Measurements from ENCODE around the gene RAB3GAP2.
"Not testable (repeated sequence)": the region's sequence is repeated elsewhere in the genome, so short reads cannot be mapped to it uniquely, and the experiment has no call there.

The RAB3GAP2 gene

DNA sequence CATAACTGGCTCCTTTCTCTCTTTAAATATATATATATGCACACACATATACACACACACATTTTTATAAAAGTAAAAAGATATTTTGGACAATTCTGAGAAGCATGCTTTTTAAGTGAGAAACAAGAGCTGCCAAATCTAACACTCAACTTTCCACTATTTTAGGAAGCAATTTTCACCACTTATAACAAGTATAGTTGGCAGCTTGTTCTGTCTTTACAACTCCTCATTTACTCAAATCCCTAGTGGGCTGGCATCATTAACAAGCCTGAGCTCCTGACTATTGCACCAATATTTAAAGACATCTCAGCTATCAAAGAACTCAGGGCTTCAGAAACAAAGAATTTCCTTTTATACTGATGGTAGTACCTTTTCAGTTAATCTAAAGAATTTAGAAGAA is 76.6 kb downstream of the RAB3GAP2 start:
- DNase-seq (ENCODE audit: low read depth) = no peak

DNA sequence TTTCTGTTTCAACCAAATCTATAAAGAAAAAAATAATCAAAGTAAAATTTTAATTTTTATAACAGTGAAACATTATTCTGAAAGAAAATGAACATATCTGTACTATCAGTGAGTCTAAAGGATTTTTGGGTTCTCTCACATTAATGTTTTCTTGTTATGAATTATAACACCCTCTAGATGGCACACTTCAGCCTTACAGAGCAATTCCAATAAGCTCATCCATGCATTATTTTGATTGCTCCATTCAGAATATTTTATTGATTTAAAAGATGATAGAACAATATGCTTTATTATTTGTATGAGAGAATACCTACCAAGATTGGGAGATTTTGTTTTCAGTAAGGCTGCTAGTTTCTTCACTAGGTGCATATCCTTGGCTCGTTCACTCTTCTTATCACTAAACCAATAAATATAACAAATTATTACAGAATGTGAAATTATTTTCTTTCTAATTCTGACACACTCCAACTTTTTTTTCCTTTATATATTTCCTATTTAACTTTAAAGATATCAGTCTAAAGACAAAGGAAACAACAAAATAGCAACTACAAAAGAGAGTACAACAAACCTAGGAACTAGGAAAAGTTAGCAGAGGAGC is 82.4 kb downstream of the RAB3GAP2 start:
- DNase-seq (ENCODE audit: low read depth) = no peak

DNA sequence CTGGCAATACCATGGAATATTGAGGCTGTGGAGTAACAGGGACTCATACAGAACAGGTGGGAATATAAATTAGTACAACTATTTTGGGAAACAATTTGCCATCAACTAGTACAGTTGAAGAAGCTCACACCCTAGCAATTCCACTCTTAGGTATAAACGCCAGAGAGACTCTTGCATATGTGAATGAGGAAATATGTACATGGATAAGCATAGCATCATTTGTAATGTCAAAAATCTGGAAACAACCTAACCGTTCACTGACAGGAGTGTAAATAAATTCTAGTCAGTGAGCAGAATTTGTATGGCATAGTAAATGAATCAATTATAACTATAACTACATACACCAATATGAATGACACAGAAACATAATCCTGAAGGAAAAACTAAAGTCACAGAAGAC is 83.7 kb downstream of the RAB3GAP2 start:
- DNase-seq (ENCODE audit: low read depth) = no peak

DNA sequence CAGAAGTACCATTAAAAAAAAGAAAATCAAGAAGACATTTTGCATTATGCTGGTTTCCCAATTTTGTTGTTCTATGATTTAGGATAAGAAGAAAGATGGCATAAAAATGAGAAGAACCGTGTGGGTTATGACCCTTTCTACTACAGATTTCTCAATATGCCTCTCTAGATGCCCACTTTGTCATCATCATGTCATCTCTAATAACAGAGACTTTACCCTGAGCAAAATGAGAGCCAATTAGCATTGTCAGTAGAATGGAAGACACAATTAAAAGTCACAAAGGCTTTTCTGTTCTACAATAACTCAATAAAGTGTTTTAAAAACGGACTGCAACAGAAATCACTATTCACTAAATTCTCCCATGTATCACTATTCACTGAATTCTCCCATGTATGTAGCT is 85.5 kb downstream of the RAB3GAP2 start:
- no peak for DNase-seq (ENCODE audit: low read depth)

DNA sequence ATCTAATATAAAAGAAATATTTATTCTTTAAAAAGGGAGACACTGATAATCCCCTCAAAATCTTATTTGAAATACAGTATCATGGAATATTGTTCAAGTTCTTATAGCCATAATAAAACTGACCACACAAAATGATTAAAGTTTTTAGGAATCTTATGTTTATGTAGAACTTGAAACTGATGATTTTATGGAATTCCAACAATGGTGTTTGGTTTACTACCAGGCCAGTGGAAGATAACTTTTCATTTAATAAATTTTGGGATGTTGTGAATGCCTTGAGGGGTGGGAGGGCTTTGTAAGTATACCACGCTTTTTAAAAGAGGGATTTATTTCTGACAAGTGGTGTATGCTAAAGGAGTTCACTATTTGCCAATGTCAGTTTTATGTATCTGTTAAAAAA is 87.7 kb downstream of the RAB3GAP2 start:
- no peak for DNase-seq (ENCODE audit: low read depth)

DNA sequence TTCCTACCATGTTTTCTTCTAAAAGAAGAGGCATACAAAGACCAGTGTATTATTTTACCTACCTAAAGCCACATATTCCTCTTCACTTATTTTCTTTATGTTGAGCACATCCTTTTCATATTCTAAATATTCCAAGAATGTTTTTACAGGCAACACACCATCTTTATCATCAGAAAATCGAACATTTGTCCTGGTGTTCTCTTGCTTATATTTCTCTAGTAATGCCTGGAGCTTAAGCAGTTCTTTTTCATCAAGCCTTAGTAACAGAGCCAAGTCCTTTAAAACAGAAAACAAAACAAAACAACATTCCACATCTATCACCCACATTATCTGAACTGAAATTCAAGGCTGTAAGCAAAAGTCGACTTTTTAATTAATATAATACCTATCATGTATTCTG is 89.6 kb downstream of the RAB3GAP2 start:
- DNase-seq (ENCODE audit: low read depth) = no peak

DNA sequence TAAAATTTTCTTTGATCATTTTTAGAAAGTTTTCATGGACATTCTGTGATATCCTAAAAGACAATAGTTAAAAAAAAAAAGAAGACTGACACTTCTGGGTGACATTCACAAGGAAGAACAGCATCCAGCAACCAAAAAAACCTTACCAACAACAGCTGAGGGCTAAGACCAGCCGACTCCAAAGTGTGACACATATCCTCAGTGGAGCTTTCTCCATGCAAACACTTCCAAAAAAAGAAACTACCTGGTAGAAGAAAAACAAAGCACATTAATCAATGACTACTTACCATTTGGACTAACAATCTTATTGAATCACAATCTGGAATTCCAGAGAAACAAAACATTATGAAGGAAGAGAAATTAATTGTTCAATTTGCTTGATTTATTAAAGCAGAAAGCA is 90.1 kb downstream of the RAB3GAP2 start:
- DNase-seq (ENCODE audit: low read depth) = no peak

DNA sequence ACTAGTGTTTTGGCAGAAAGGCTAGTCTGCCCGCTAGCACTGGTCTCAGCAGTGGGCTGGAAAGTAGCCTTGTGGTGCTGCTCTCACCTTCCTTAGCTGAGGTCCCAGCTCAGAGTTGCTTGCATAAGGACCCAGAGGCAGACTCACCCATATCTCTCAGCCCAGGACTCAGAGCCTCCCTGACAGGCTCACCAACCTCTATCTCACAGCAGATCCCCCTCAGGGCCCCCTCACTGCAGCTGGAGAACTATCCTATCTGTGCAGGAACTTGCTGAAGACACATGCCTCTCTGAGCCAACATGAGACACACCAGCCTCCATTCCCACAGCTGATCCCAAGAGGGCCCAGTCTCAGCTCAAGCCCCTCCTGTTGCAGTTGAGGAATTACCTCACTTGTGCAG is 95.7 kb downstream of the RAB3GAP2 start:
- DNase-seq (ENCODE audit: low read depth) = no peak

DNA sequence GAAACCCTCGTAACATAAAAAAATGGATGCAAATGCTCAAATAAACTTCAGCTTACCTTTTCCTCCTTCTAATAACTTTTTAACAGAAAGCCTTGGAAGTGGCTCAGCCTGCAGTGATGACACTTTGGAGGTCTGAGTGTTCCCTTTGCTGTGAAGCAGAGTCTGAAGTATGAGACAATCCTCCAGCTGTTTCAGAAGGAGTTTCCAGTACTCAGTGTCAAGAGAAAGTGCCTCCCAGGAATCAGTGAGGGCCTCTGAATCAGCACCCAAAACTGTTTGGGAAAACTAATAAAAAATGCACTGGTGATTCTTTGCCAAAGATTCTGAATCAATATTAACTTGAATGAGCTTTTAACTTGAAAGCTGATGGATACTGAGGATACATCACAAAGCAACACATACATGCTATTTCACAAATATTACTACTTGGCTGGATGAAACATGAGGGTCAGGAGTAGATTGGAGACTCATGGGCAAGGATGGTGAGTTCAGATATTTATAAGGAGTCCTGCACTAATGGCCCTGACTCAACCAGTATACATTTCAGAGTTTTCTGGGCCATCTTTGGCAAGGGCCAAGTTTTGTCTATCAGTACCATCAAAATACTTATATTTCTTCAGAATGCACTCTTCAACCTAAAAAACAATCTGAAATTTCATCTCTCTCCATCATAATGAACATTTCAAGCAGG is 101.3 kb downstream of the RAB3GAP2 start:
- no peak for DNase-seq (ENCODE audit: low read depth)

DNA sequence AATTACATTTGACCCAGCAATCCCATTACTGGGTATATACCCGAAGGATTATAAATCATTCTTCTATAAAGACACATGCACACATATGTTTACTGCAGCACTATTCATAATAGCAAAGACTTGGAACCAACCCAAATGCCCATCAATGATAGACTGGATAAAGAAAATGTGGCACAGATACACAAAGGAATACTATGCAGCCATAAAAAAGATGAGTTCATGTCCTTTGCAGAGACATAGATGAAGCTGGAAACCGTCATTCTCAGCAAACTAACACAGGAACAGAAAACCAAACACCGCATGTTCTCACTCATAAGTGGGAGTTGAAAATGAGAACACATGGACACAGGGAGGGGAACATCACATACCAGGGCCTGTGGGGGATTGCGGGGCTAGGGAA is 102.4 kb downstream of the RAB3GAP2 start:
- not testable (repeated sequence) for DNase-seq (ENCODE audit: low read depth)

DNA sequence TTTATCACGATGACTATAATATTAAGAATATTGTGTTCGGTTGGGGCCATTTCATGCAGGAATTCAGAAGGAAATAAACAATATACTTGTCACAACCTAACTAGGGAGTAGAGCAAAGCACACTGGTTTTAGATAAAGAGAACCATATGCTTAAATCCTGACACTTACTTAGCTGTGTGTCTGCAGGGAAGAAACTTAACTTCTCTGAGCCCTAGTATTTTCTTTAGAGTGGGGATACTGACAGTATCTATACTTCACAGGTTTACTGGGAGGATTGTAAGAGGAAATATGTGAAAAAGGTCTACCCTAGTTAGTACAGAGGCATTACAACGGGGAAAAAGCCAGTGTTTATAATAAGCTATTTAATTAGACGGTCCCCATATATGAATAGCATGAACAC is 105.4 kb downstream of the RAB3GAP2 start:
- DNase-seq (ENCODE audit: low read depth) = no peak

DNA sequence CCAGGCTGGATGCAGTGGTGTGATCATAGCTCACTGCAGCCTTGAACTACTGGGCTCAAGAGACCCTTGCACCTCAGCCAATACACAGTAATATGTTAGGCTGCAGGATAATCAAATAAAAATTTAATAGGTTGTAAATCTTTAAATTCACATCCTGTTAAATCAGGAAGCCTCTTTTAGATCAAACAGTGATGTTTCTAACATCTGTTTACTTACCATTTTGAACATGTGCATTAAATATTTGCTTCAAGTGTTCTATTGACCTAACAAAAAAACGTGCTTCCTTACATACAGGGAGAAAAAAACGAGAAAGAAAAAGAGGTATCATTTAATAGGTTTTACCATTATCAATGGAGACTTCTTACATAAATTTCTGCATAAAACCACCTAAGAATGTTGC is 107.7 kb downstream of the RAB3GAP2 start:
- DNase-seq (ENCODE audit: low read depth) = no peak

DNA sequence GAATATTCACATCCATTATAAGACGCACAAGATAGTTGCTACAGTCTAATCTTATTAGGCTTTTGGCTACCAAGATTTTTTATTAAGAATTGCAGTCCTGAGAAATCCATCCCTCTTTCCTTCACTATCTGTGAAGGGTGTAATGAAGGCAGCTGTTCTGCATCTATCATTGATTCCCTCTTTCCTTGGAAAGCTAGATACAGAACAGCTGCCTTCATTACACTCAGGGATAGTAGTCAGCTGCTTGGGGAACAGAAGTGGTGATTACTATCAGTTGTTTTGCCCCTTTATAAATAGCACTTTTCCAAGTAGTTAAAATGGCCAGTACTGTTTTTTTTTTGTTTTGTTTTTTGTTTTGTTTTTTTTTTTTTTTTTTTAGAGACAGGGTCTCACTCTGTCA is 108.1 kb downstream of the RAB3GAP2 start:
- no peak for DNase-seq (ENCODE audit: low read depth)

DNA sequence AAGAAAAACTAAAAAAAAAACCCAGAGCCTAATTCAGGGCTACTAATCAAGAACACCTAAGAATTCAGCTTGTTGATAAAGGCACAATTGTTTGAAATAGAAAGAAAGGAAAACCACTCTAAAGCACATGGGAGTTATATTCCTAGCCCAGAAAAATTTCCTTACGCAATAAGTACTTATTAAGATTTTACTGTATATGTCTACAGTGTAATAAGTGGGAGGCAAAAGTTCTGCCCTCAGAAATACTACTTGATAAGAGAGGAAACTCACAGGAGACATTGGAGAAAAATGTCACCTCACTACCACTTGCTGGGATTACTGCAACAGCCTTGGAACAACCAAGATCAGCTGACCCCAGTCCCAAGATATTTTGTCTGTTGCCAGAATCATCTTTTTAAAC is 112.2 kb downstream of the RAB3GAP2 start:
- DNase-seq (ENCODE audit: low read depth) = no peak

DNA sequence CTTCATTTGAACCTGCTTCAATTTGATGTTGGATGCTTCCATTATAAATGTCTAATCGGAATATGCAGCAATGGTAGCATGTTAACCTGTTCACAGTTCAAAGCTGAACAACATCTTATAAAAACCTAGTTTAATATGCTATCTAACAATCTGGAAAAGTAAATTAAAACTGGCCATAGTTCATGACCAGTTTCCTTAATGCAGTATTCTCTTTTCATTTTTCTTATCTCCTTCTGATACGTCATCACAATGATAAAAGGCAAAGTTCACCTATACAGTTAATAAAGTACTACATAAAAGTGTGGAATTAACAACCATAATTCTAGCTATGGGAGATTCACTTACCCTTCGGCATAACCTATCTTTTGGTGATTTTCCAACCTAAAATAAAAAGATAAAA is 113.2 kb downstream of the RAB3GAP2 start:
- no peak for DNase-seq (ENCODE audit: low read depth)

DNA sequence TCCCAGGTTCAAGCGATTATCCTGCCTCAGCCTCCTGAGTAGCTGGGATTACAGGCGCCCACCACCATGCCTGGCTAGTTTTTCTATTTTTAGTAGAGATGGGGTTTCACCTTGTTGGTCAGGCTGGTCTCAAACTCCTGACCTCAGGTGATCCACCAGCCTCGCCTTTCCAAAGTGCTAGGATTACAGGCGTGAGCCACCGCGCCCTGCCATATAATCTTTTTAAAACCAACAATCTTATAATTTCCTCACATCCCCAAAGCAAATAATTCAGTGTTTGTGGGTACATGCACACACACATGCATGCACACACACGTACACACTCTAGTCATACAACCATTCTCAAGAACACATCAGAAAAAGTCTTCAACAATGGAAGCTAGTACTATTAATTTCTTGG is 113.7 kb downstream of the RAB3GAP2 start:
- DNase-seq (ENCODE audit: low read depth) = not testable (repeated sequence)

DNA sequence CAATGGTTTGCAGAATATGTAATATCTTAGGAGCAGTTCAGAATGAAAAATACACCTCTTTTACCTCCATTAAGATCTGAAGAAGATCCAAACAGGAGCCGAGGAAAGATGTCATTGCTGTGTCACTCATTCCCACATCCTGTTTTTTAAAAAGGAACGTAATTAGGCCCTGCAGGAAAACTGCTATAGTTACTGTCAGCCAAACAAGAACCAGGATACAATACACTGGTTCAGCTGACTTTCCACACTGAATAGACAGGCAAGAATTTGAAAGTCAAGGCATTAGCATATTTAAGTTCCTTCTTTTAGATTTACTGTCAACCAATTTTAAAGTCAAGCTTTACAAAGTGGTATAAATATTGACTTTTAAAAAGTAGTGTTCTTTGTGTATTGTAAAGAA is 114.5 kb downstream of the RAB3GAP2 start:
- DNase-seq (ENCODE audit: low read depth) = no peak

DNA sequence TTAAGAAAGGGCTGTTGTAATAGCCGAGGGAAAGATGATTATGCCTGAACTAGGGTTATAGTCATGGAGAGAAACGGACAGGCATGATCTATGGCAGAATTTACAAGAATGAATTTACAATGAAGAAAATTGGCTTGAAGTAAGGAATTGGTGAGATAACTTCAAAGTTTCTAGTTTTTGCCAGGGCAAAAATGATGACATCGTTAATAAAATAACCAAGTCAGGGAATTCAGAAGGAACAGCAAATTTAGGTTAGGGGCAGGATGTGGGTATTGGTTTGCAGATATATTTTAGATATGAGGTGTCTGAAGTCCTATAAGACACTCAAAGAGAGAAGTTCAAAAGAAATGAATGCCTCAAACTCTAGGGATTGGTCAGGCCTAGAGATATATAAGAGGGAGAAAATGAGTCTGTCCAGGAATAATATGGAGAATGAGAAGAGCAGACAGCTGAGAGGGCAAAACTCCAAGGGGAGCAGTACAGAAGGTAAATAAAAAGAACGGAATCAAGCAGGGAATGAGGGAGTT is 115.6 kb downstream of the RAB3GAP2 start:
- DNase-seq (ENCODE audit: low read depth) = no peak

DNA sequence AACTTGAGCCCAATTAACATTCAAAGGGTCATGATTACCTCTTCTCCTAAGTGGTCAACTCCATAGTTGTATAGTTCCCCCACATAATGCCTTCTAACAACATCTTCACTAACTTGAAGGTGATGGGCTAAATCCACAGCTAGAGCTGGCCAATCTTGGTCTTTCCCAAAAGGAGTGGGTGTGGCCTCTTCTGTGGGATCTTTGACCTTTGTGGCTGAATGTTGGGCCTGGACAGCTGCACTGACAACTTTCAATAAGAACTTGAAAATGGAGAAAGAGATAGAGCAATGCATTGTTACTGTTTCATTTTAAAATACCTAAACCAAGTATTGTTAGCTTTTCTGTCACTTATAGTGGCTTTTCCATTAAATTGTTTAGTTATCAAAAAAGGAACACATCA is 119.1 kb downstream of the RAB3GAP2 start:
- no peak for DNase-seq (ENCODE audit: low read depth)

DNA sequence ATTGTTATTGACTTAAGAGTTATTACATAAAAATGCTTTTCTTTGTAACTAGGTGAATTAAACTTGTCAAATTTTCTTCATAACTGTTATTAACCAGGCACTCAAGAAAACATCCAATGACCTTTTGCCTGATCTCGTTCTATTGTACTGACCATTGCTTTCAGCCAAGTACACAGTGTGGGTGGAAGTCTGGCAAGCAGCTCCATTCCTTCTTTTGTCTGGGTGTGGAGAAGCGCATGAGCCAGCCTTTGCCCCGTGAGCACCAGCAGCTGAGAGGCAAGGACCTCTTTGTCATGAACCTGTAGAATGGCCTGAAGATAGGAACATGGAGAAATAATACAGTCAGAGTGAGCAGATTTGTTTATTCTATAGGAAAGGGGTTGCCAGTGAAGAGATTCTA is 120.8 kb downstream of the RAB3GAP2 start:
- no peak for DNase-seq (ENCODE audit: low read depth)

DNA sequence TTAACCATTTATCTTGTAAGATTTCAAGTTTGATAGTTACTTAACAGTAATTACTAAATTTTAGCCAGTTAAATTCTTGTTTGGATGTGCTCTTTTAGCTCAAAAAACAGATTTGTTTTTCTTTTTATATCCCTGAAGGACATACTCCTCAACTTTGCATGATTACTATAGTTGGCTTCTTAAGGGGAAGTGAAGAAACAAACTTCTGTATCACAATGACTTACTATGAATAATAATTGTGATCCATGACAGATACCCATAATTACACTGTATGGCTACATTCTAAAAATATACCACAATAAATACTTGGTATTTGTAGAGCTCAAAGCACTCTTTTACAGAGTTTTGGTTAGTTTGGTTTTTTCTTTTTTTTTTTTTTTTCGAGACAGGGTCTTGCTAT is 122.5 kb downstream of the RAB3GAP2 start:
- DNase-seq (ENCODE audit: low read depth) = no peak

DNA sequence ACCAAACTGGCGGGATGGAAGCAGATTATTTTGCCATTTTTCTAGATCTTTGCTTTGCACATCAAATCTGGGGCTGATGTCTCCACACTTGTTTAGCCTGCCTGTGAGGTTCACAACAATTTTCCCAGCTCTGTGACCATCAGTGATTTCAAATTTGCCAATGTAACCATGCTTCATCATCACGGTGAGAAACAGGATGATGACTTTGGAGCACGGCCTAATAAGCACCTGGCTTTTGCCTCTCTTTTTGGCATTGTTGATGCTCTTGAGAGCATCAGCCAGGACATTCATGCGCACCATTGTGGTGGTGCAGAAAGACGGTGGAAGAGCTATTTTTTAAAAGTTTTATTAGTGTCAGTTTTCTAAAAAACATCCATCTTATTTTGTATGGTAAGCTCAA is 128.2 kb downstream of the RAB3GAP2 start:
- DNase-seq (ENCODE audit: low read depth) = no peak

DNA sequence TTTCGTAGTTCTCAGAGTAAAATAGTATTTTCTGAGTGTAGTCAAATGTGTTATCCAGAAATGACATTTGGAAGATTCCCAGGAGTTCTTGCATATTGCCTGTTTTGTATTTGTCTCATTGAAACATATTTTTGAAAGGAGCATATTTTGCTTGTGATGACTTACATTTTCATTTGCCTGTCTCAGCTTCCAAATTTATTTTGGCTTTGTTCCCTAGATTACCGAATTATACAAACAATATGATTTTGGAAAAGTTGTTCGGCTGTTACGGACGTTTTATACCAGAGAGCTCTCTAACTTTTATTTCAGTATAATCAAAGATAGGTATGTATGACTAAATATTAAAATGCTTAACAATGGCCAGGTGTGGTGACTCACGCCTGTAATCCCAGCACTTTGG is 132.3 kb downstream of the RAB3GAP2 start:
- no peak for DNase-seq (ENCODE audit: low read depth)
